Mesenchymal stem cell (in vitro differentiated cells and primary cell): ENCODE results near the gene TCF4.

Experiments used
- DNase-seq: peaks from one replicate; pipeline ENCODE4 v3.0.0-alpha.2; 2013
- H2AFZ ChIP-seq: one replicate; pipeline ENCODE4 v1.6.1; 2013; ENCODE audit warnings: low read depth, mild to moderate bottlenecking, control low read depth, inconsistent platforms, low read length, moderate library complexity
- H2AK5ac ChIP-seq: 2 replicates; pipeline ENCODE4 v1.6.1; 2013; ENCODE audit warnings: low read length, moderate library complexity, mild to moderate bottlenecking, inconsistent platforms; ENCODE audit not compliant: severe bottlenecking
- H2BK120ac ChIP-seq: one replicate; pipeline ENCODE4 v1.6.1; 2013; ENCODE audit warnings: low read depth, mild to moderate bottlenecking, inconsistent platforms, low read length, moderate library complexity
- H2BK12ac ChIP-seq, 2 experiments: one replicate each; pipeline ENCODE4 v1.6.1; 2013; ENCODE audit warnings: inconsistent platforms in 2 of 2, low read length in 2 of 2, mild to moderate bottlenecking in 2 of 2, moderate library complexity in 2 of 2, control low read depth in 1 of 2
- H2BK15ac ChIP-seq: one replicate; pipeline ENCODE4 v1.6.1; 2013; ENCODE audit warnings: mild to moderate bottlenecking, low read depth, inconsistent platforms; ENCODE audit not compliant: poor library complexity, severe bottlenecking
- H2BK5ac ChIP-seq: 2 replicates; pipeline ENCODE4 v1.6.1; 2013; ENCODE audit warnings: low read depth, mild to moderate bottlenecking, low read length, control low read depth, inconsistent platforms; ENCODE audit not compliant: poor library complexity, severe bottlenecking
- H3K14ac ChIP-seq, 2 experiments: one replicate each; pipeline ENCODE4 v1.6.1; 2013; ENCODE audit warnings: inconsistent platforms in 2 of 2, low read length in 2 of 2, control low read depth in 1 of 2, mild to moderate bottlenecking in 1 of 2, moderate library complexity in 1 of 2
- H3K18ac ChIP-seq, 2 experiments: one replicate each; pipeline ENCODE4 v1.6.1; 2013; ENCODE audit warnings: inconsistent platforms in 2 of 2, low read length in 2 of 2, control low read depth in 1 of 2, low read depth in 1 of 2, mild to moderate bottlenecking in 1 of 2
- H3K23ac ChIP-seq, 2 experiments: one replicate each; pipeline ENCODE4 v1.6.1; 2013; ENCODE audit warnings: inconsistent platforms in 2 of 2, low read length in 2 of 2, mild to moderate bottlenecking in 2 of 2, moderate library complexity in 2 of 2, control low read depth in 1 of 2
- H3K27ac ChIP-seq: 2 replicates; pipeline ENCODE4 v1.5.1; 2013; ENCODE audit warnings: mild to moderate bottlenecking, moderate library complexity, low read length, control low read depth, inconsistent platforms; ENCODE audit not compliant: poor library complexity, severe bottlenecking
- H3K27me3 ChIP-seq, 2 experiments: 2 replicates each; pipeline versions ENCODE4 v1.6.1 to v1.7.0; 2013; ENCODE audit warnings: low read length in 2 of 2, mild to moderate bottlenecking in 2 of 2, moderate library complexity in 2 of 2, control low read depth in 1 of 2, inconsistent platforms in 1 of 2; ENCODE audit not compliant: control insufficient read depth in 1 of 2, insufficient read depth in 1 of 2
- H3K36me3 ChIP-seq, 2 experiments: 2 replicates each; pipeline versions ENCODE4 v1.6.1 to v1.7.0; 2013; ENCODE audit warnings: low read length in 2 of 2, control low read depth in 1 of 2, inconsistent platforms in 1 of 2, low read depth in 1 of 2, mild to moderate bottlenecking in 1 of 2; ENCODE audit not compliant: insufficient read depth in 2 of 2, control insufficient read depth in 1 of 2
- H3K4ac ChIP-seq, 2 experiments: one replicate each; pipeline ENCODE4 v1.6.1; 2013; ENCODE audit warnings: inconsistent platforms in 2 of 2, low read length in 2 of 2, mild to moderate bottlenecking in 2 of 2, moderate library complexity in 2 of 2, control low read depth in 1 of 2, low read depth in 1 of 2
- H3K4me1 ChIP-seq: 2 replicates; pipeline ENCODE4 v1.6.1; 2013; ENCODE audit warnings: low read depth, low read length, control low read depth; ENCODE audit not compliant: control insufficient read depth, insufficient read depth
- H3K4me2 ChIP-seq: 2 replicates; pipeline ENCODE4 v1.6.1; 2013; ENCODE audit warnings: low read length, mild to moderate bottlenecking, inconsistent platforms; ENCODE audit not compliant: poor library complexity, severe bottlenecking
- H3K4me3 ChIP-seq, 2 experiments: 2 replicates each; pipeline versions ENCODE4 v1.5.1 to v1.7.0; 2013; ENCODE audit warnings: low read length in 2 of 2, mild to moderate bottlenecking in 2 of 2, control low read depth in 1 of 2, low read depth in 1 of 2; ENCODE audit not compliant: insufficient read depth in 1 of 2
- H3K79me1 ChIP-seq: replicated peaks from 2 replicates; pipeline ENCODE4 v1.6.1; 2013; ENCODE audit warnings: mild to moderate bottlenecking, control low read depth, low read length, inconsistent platforms; ENCODE audit not compliant: poor library complexity, severe bottlenecking
- H3K9ac ChIP-seq: 2 replicates; pipeline ENCODE4 v1.7.0; 2013; ENCODE audit warnings: mild to moderate bottlenecking, low read length, moderate library complexity
- H3K9me3 ChIP-seq: 2 replicates; pipeline ENCODE4 v1.7.0; 2013; ENCODE audit warnings: mild to moderate bottlenecking, low read length; ENCODE audit not compliant: control insufficient read depth
- H4K8ac ChIP-seq: one replicate; pipeline ENCODE4 v1.6.1; 2013; ENCODE audit warnings: inconsistent platforms, mild to moderate bottlenecking, low read length, moderate library complexity
- H4K91ac ChIP-seq: one replicate; pipeline ENCODE4 v1.6.1; 2013; ENCODE audit warnings: mild to moderate bottlenecking, low read length, inconsistent platforms
- WGBS: methylation state at CpG from one replicate; pipeline ENCODE4 v1.1.7; 2013; ENCODE audit warnings: mixed read lengths; 5-methylcytosine and 5-hydroxymethylcytosine counted together

TCF4 gene

GRCh38 chr18:55396267-55396905, 191.6 kb downstream of the TCF4 start:
- Histone ChIP-seq H3K27me3 (no peaks in the 10 kb centered on the region), H4K8ac (no peak overlapping the region), H4K91ac (no peak overlapping the region), H3K4me1 (no peaks in the 10 kb centered on the region), H3K9ac (no peak overlapping the region), H2AFZ (no peak overlapping the region), H2BK120ac (no peak overlapping the region), H3K79me1 (peaks cover 14% of the 10 kb centered on the region), H2AK5ac (no peak overlapping the region), H3K18ac (no peak overlapping the region), H3K14ac (no peak overlapping the region), H2BK15ac (no peak overlapping the region), H3K4me3 (no peak overlapping the region), H3K4ac (no peak overlapping the region), H3K36me3 (peaks cover 0 to 13% of the 10 kb centered on the region in 2 experiments), H3K23ac (no peak overlapping the region), H2BK5ac (no peak overlapping the region), H3K27ac (no peak overlapping the region), H3K9me3 (no peaks in the 10 kb centered on the region), H2BK12ac (no peak overlapping the region), H3K4me2 (no peak overlapping the region)
- WGBS: 96% methylated on average over 3 of the region's 3 CpGs
- no peak for DNase-seq

- Histone ChIP-seq H2BK5ac (no peak overlapping the region), H3K36me3 (peaks cover 0 to 16% of the 10 kb centered on the region in 2 experiments), H3K14ac (no peak overlapping the region), H3K27me3 (no peaks in the 10 kb centered on the region), H4K8ac (no peak overlapping the region), H3K4me2 (no peak overlapping the region), H3K9ac (no peak overlapping the region), H3K4me1 (no peaks in the 10 kb centered on the region), H4K91ac (no peak overlapping the region), H2BK15ac (no peak overlapping the region), H3K27ac (no peak overlapping the region), H3K4ac (no peak overlapping the region), H3K9me3 (no peaks in the 10 kb centered on the region), H3K79me1 (peaks cover 15% of the 10 kb centered on the region), H2BK12ac (no peak overlapping the region), H3K23ac (no peak overlapping the region), H2AK5ac (no peak overlapping the region), H2BK120ac (no peak overlapping the region), H3K18ac (peak overlapping the region in 1 of 2 experiments; percentile 73), H2AFZ (no peak overlapping the region), H3K4me3 (no peak overlapping the region)
- WGBS: 96% methylated on average over 6 of the region's 6 CpGs
- no peak for DNase-seq
These were observed 192.2 kb downstream of the TCF4 start for GRCh38 chr18:55395799-55396198.

GRCh38 chr18:55390898-55391297, 197.1 kb downstream of the TCF4 start:
- Histone ChIP-seq H4K8ac (no peak overlapping the region), H3K36me3 (peaks cover 0 to 33% of the 10 kb centered on the region in 2 experiments), H2BK120ac (no peak overlapping the region), H3K4me2 (no peak overlapping the region), H3K4ac (no peak overlapping the region), H3K27ac (no peak overlapping the region), H3K4me3 (no peak overlapping the region), H3K79me1 (peaks cover 16% of the 10 kb centered on the region), H2BK12ac (no peak overlapping the region), H2AFZ (no peak overlapping the region), H3K4me1 (no peaks in the 10 kb centered on the region), H3K23ac (no peak overlapping the region), H2AK5ac (no peak overlapping the region), H4K91ac (no peak overlapping the region), H3K9me3 (no peaks in the 10 kb centered on the region), H3K14ac (no peak overlapping the region), H3K9ac (no peak overlapping the region), H2BK5ac (no peak overlapping the region), H3K18ac (no peak overlapping the region), H2BK15ac (no peak overlapping the region), H3K27me3 (no peaks in the 10 kb centered on the region)
- DNase-seq: peak; percentile 25
- WGBS: 97% methylated on average over 4 of the region's 4 CpGs

GRCh38 chr18:55387139-55387984, 200.6 kb downstream of the TCF4 start:
- Histone ChIP-seq H2AK5ac (no peak overlapping the region), H2AFZ (no peak overlapping the region), H2BK12ac (no peak overlapping the region), H3K4ac (no peak overlapping the region), H3K14ac (no peak overlapping the region), H4K91ac (no peak overlapping the region), H3K9ac (no peak overlapping the region), H4K8ac (no peak overlapping the region), H3K4me3 (no peak overlapping the region), H2BK15ac (no peak overlapping the region), H3K79me1 (peaks cover 25% of the 10 kb centered on the region), H3K27me3 (no peaks in the 10 kb centered on the region), H2BK120ac (no peak overlapping the region), H3K23ac (no peak overlapping the region), H3K4me1 (no peaks in the 10 kb centered on the region), H2BK5ac (no peak overlapping the region), H3K36me3 (peaks cover 0 to 37% of the 10 kb centered on the region in 2 experiments), H3K9me3 (no peaks in the 10 kb centered on the region), H3K4me2 (no peak overlapping the region), H3K27ac (no peak overlapping the region), H3K18ac (no peak overlapping the region)
- WGBS: 87% methylated on average over 6 of the region's 8 CpGs
- no peak for DNase-seq
